Prostate gland (tissue), 2 donors: ENCODE measurements around the gene CEP112. TPM values are rescaled to one million over a fixed set of nuclear protein-coding genes. Genes with fewer than 3 reads are reported as not detected.

Experiments
- DNase-seq: peaks from one replicate; pipeline ENCODE4 v3.0.0-alpha.2; 2019; ENCODE audit warnings: low spot score
- H3K27ac ChIP-seq, 2 donors: fragments of 200-600 bp; sonication (generic); 2 replicates each; pipeline ENCODE4 v1.5.1; 2017 to 2019
- H3K27me3 ChIP-seq: fragments of 200-600 bp; sonication (generic); replicated peaks from 2 replicates; pipeline ENCODE4 v1.5.1; 2019; ENCODE audit not compliant: insufficient read depth
- H3K36me3 ChIP-seq, 2 donors: fragments of 200-600 bp; sonication (generic); 1 replicate in 1 of 2; 2 replicates in 1 of 2; pipeline versions ENCODE4 v1.5.1 to v1.8.1; 2017 to 2019
- H3K4me1 ChIP-seq: fragments of 200-600 bp; sonication (generic); replicated peaks from 2 replicates; pipeline ENCODE4 v1.5.1; 2019
- H3K4me3 ChIP-seq, 2 donors: fragments of 200-600 bp; sonication (generic); 2 replicates each; pipeline ENCODE4 v1.5.1; 2017 to 2019
- H3K9me3 ChIP-seq: fragments of 200-600 bp; sonication (generic); 2 replicates; pipeline ENCODE4 v1.5.1; 2017
- POLR2A ChIP-seq: fragments of 450-650 bp; IDR thresholded peaks from one replicate; pipeline ENCODE4 v1.6.1; 2016; ENCODE audit warnings: antibody characterized with exemption, mild to moderate bottlenecking
- POLR2AphosphoS5 ChIP-seq: sonication (generic); formaldehyde crosslinking; IDR thresholded peaks from one replicate; pipeline ENCODE4 v1.6.1; 2017; ENCODE audit warnings: antibody characterized with exemption
- WGBS: methylation state at CpG from one replicate; pipeline ENCODE4 v1.1.5; 2018; 5-methylcytosine and 5-hydroxymethylcytosine counted together
- intact Hi-C: fragments of 100-400 bp; cut with DNase I; formaldehyde crosslinking; loops from one replicate; pipeline ENCODE4 v1.14.2; 2022
- total RNA-seq, 2 donors: library from RNA; depleted of rRNA; stranded (reverse); fragments of >200 nt; gene quantifications; one replicate each; pipeline ENCODE4 v1.1.0, GENCODE V29; 2016
- TF ChIP-seq, protein P1 (sequence below), 4 experiments: fragments of 200-600 bp in 2 of 4; fragments of 450-650 bp in 2 of 4; sonication (generic) in 2 of 4; IDR thresholded peaks; 1 replicate in 3 of 4; 2 replicates in 1 of 4; pipeline ENCODE4 v1.5.1; 2016 to 2019; ENCODE audit warnings: antibody characterized with exemption in 4 of 4, mild to moderate bottlenecking in 2 of 4, moderate library complexity in 2 of 4

CEP112 gene
- total RNA-seq, 2 donors from 2014 or later = 2.3 to 22.8 TPM

DNA sequence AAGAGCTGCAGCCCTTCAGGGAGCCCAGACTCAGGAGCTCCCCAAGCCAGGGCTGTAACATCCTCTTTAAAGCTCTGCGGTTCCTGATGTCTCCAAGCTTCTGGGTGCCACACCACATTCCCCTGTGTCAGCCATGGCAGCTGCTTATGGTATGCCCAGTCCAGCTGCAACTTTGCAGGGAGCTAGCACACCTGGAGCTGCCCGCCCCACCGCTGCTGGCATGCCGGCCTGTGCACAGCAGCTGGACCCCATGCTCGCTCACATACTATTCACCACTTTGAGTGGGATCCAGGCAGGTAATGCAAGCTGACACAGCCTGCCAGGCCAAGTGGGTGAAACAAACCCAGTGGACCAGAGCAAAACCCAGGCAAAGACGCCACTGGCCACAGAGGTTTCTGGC, 324.9 kb downstream of the CEP112 start:
- Histone ChIP-seq H3K27me3 (no peaks in the 10 kb centered on the region), H3K4me1 (no peaks in the 10 kb centered on the region), H3K27ac (no peak overlapping the region), H3K9me3 (no peaks in the 10 kb centered on the region), H3K4me3 (no peak overlapping the region), H3K36me3 (no peaks in the 10 kb centered on the region)
- DNase-seq = no peak
- TF ChIP-seq, protein P1, sequence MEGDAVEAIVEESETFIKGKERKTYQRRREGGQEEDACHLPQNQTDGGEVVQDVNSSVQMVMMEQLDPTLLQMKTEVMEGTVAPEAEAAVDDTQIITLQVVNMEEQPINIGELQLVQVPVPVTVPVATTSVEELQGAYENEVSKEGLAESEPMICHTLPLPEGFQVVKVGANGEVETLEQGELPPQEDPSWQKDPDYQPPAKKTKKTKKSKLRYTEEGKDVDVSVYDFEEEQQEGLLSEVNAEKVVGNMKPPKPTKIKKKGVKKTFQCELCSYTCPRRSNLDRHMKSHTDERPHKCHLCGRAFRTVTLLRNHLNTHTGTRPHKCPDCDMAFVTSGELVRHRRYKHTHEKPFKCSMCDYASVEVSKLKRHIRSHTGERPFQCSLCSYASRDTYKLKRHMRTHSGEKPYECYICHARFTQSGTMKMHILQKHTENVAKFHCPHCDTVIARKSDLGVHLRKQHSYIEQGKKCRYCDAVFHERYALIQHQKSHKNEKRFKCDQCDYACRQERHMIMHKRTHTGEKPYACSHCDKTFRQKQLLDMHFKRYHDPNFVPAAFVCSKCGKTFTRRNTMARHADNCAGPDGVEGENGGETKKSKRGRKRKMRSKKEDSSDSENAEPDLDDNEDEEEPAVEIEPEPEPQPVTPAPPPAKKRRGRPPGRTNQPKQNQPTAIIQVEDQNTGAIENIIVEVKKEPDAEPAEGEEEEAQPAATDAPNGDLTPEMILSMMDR (IDR thresholded peaks at IDR 0.05) = no peak
- TF ChIP-seq POLR2A (no peak), POLR2AphosphoS5 (no peak)
- intact Hi-C loops = no loop called here
- WGBS = 93% methylated on average over 6 of the region's 6 CpGs

DNA sequence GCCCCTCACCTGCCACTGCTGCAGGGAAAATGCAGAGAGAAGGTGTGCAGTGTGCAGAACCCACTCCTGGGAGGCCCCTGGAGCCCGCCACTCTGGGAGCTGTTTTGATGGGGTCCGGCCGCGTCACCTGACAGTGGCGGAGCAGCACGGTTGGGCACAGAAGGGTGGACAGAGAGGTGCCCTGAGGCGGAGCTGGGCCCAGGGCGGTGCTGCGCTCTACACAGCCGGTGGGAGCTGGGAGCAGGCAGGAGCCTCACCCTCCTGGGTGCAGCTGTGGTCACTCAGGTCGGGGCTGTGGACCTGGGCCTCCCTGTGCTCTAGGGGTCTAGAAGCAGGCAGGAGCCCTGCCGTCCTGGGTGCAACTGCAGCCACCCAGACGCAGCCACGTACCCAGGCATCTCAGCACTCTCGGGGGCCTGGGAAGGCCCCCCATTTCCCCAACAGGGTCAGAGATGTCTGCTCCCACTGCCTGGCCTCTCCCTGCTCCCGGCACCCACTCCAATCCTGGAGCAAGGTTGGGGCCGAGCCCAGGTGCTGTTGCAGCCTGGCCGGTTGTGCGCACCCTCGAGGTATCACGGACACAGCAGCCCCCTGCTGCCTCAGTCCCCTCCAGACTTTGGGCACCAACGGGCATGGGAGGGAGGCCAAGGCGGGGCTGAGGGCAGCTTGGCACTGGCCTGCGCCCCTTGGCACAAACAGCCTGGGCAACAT, 326.1 kb downstream of the CEP112 start:
- Histone ChIP-seq H3K27ac (no peak overlapping the region), H3K27me3 (no peaks in the 10 kb centered on the region), H3K9me3 (no peaks in the 10 kb centered on the region), H3K36me3 (no peaks in the 10 kb centered on the region), H3K4me3 (no peak overlapping the region), H3K4me1 (no peaks in the 10 kb centered on the region)
- no peak for DNase-seq
- intact Hi-C loops = no loop called here
- TF ChIP-seq POLR2A (no peak), POLR2AphosphoS5 (no peak)
- TF ChIP-seq, protein P1 (IDR thresholded peaks at IDR 0.05) = no peak
- 95% methylated on average over 18 of the region's 24 CpGs for WGBS

DNA sequence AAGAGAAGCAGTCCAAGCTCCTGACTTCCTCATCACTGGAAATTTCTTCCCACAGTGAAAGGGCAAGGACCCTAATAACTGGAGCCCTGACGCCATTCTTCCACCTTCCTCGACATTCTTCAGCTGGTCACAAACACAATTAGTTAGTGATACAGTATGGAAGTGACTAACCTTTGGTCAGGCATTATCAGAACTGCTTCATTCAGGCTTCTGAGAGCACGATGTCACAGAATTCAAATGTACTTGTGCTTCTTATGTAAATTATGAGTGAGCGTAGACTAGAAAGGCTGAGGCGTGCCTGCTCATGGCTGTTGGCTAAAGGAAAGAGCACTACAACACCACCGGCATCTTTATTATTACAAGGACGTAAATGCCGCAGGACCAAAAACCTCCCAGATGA, 327.5 kb downstream of the CEP112 start:
- Histone ChIP-seq H3K27me3 (no peaks in the 10 kb centered on the region), H3K36me3 (no peaks in the 10 kb centered on the region), H3K4me3 (no peak overlapping the region), H3K9me3 (no peaks in the 10 kb centered on the region), H3K4me1 (no peaks in the 10 kb centered on the region), H3K27ac (no peak overlapping the region)
- intact Hi-C loops = no loop called here
- DNase-seq = no peak
- TF ChIP-seq, protein P1 (IDR thresholded peaks at IDR 0.05) = no peak
- TF ChIP-seq POLR2A (no peak), POLR2AphosphoS5 (no peak)
- WGBS = 90% methylated on average over 8 of the region's 8 CpGs

DNA sequence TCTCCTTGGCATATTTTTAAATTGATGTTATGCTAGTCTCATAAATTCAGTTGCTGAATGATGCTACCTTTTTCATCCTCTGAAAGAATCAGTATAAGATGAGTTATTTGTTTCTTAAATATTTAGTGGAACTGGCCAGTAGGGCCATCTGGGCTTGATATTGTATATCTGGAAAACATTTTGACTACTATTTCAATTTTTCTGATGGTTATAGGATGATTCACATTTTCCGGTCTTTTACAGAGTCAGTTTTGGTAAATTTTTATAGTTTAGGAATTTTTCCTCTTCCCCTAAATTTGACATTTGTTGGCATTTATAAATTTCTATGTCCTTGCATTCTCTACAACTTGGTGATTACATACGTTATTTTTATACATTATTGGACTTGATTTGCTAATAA, 334.2 kb downstream of the CEP112 start:
- Histone ChIP-seq H3K27ac (no peak overlapping the region), H3K9me3 (no peaks in the 10 kb centered on the region), H3K27me3 (no peaks in the 10 kb centered on the region), H3K4me1 (no peaks in the 10 kb centered on the region), H3K36me3 (no peaks in the 10 kb centered on the region), H3K4me3 (no peak overlapping the region)
- TF ChIP-seq POLR2A (no peak), POLR2AphosphoS5 (no peak)
- TF ChIP-seq, protein P1 (IDR thresholded peaks at IDR 0.05) = no peak
- intact Hi-C loops = no loop called here
- no peak for DNase-seq
- 91% methylated on average over 2 of the region's 2 CpGs for WGBS

DNA sequence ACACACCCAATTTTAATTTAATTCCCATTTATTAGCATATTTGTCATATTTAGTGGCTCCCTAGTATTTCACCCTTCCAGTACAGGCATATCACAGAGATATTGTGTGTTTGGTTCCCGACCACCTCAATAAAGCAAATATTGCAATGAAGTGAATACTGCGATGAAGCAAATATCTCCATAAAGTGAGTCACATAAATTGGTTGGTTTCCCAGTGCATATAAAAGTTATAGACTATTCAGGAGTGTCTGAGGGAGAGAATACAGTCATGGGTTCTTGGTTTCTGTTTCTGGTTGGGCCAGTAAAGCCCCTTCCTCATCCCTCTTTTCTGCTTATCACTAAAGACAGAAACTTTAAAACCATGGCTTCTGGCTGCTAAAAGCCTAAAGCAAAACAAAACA, 335.1 kb downstream of the CEP112 start:
- intact Hi-C loops = no loop called here
- no peak overlapping the region for H3K27ac ChIP-seq
- 36% methylated on average over 2 of the region's 2 CpGs for WGBS
- TF ChIP-seq POLR2AphosphoS5 (peak; percentile 27), POLR2A (no peak)
- TF ChIP-seq, protein P1 (IDR thresholded peaks at IDR 0.05) = no peak
- H3K4me3 ChIP-seq = no peak overlapping the region
- H3K9me3 ChIP-seq = no peaks in the 10 kb centered on the region
- H3K27me3 ChIP-seq = no peaks in the 10 kb centered on the region
- H3K4me1 ChIP-seq = no peaks in the 10 kb centered on the region
- H3K36me3 ChIP-seq = no peaks in the 10 kb centered on the region
- DNase-seq = no peak
